ENCODE measurements around the gene SLC35D3.

Gene SLC35D3

GRCh38 chr6:136889271-136890193 lies 32.6 kb upstream of the SLC35D3 start:
- no peak for DNase-seq

GRCh38 chr6:136890194-136890839 lies 31.8 kb upstream of the SLC35D3 start:
- Histone ChIP-seq H3K9me3 (ENCODE audit: severe bottlenecking) (no peaks in the 10 kb centered on the region), H3K36me3 (no peaks in the 10 kb centered on the region), H3K27me3 (ENCODE audit: insufficient read depth, low read depth, severe bottlenecking) (no peaks in the 10 kb centered on the region), H3K4me3 (ENCODE audit: low read depth, low read length) (no peak overlapping the region), H3K27ac (no peak overlapping the region)
- no peak for DNase-seq
- TF ChIP-seq CTCF (IDR thresholded peaks at IDR 0.05; ENCODE audit: low read depth, low read length), result no peak

More at GRCh38 chr6:136889271-136890193, 32.6 kb upstream of the SLC35D3 start:
- Histone ChIP-seq H3K27me3 (ENCODE audit: insufficient read depth, low read depth, severe bottlenecking) (no peaks in the 10 kb centered on the region), H3K9me3 (ENCODE audit: severe bottlenecking) (no peaks in the 10 kb centered on the region), H3K27ac (no peak overlapping the region), H3K36me3 (no peaks in the 10 kb centered on the region), H3K4me3 (ENCODE audit: low read depth, low read length) (no peak overlapping the region)
- no peak for TF ChIP-seq CTCF (IDR thresholded peaks at IDR 0.05; ENCODE audit: low read depth, low read length)

GRCh38 chr6:136890986-136891385 lies 31.1 kb upstream of the SLC35D3 start:
- Histone ChIP-seq H3K9me3 (ENCODE audit: severe bottlenecking) (no peaks in the 10 kb centered on the region), H3K36me3 (no peaks in the 10 kb centered on the region), H3K4me3 (ENCODE audit: low read depth, low read length) (no peak overlapping the region), H3K27me3 (ENCODE audit: insufficient read depth, low read depth, severe bottlenecking) (no peaks in the 10 kb centered on the region), H3K27ac (no peak overlapping the region)
- no peak for DNase-seq
- TF ChIP-seq CTCF (IDR thresholded peaks at IDR 0.05; ENCODE audit: low read depth, low read length), result no peak

- Histone ChIP-seq H3K27ac (no peak overlapping the region), H3K4me3 (ENCODE audit: low read depth, low read length) (no peak overlapping the region)
- no peak for TF ChIP-seq CTCF (IDR thresholded peaks at IDR 0.05; ENCODE audit: low read depth, low read length)
These were observed 28.9 kb upstream of the SLC35D3 start for GRCh38 chr6:136893187-136893586.

GRCh38 chr6:136895901-136896300 lies 26.2 kb upstream of the SLC35D3 start:
- Histone ChIP-seq H3K27ac (no peak overlapping the region), H3K9me3 (ENCODE audit: severe bottlenecking) (no peaks in the 10 kb centered on the region), H3K27me3 (ENCODE audit: insufficient read depth, low read depth, severe bottlenecking) (no peaks in the 10 kb centered on the region), H3K4me3 (ENCODE audit: low read depth, low read length) (no peak overlapping the region), H3K36me3 (no peaks in the 10 kb centered on the region)
- no peak for DNase-seq
- no peak for TF ChIP-seq CTCF (IDR thresholded peaks at IDR 0.05; ENCODE audit: low read depth, low read length)

More at GRCh38 chr6:136893187-136893586, 28.9 kb upstream of the SLC35D3 start:
- DNase-seq, result no peak
- no peaks in the 10 kb centered on the region for H3K36me3 ChIP-seq
- no peaks in the 10 kb centered on the region for H3K9me3 ChIP-seq (ENCODE audit: severe bottlenecking)
- no peaks in the 10 kb centered on the region for H3K27me3 ChIP-seq (ENCODE audit: insufficient read depth, low read depth, severe bottlenecking)
